Hepatic stellate cell (primary cell): Measurements from ENCODE around the gene EXOC1.
"Not testable (repeated sequence)": the region's sequence is repeated elsewhere in the genome, so short reads cannot be mapped to it uniquely, and the experiment has no call there.

Experiments
- DNase-seq: peaks from one replicate; pipeline ENCODE4 v3.0.0; 2011; ENCODE audit warnings: low spot score

Gene EXOC1, protein sequence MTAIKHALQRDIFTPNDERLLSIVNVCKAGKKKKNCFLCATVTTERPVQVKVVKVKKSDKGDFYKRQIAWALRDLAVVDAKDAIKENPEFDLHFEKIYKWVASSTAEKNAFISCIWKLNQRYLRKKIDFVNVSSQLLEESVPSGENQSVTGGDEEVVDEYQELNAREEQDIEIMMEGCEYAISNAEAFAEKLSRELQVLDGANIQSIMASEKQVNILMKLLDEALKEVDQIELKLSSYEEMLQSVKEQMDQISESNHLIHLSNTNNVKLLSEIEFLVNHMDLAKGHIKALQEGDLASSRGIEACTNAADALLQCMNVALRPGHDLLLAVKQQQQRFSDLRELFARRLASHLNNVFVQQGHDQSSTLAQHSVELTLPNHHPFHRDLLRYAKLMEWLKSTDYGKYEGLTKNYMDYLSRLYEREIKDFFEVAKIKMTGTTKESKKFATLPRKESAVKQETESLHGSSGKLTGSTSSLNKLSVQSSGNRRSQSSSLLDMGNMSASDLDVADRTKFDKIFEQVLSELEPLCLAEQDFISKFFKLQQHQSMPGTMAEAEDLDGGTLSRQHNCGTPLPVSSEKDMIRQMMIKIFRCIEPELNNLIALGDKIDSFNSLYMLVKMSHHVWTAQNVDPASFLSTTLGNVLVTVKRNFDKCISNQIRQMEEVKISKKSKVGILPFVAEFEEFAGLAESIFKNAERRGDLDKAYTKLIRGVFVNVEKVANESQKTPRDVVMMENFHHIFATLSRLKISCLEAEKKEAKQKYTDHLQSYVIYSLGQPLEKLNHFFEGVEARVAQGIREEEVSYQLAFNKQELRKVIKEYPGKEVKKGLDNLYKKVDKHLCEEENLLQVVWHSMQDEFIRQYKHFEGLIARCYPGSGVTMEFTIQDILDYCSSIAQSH

DNA sequence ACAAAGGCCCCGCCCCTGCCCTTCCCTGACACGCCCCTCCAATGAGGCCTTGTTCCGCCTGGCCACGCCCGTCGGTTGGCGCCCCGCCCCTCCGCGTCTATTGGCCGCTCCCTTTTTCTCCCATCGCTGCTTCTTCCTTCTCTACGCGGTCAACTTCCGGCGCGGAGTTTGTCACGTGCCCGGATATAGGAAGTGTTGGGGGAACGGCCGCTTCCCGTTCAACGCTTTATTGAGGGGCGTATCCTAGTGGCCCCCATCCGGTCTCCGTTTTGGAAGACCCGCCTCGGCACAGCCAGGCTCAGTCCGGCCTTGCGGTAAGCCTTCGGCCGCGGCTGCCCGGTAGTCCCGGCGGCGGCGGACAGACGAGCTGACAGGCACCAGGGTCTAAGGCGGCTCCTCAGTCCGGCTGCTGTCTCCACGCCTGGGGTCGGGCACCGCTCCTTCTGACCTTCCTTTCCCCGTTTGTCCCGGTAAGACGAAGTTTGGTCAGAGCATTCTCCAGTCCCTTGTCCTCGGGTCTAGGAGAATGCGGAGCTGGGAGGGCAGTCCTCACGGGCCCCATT lies at the start of gene EXOC1:
Gene EXOC1, plus strand, starts transcription at position 165 of the 563 bp plus-strand sequence. CDS start 4,676 bp downstream, outside the sequence.
- peak; percentile 84 for DNase-seq

DNA sequence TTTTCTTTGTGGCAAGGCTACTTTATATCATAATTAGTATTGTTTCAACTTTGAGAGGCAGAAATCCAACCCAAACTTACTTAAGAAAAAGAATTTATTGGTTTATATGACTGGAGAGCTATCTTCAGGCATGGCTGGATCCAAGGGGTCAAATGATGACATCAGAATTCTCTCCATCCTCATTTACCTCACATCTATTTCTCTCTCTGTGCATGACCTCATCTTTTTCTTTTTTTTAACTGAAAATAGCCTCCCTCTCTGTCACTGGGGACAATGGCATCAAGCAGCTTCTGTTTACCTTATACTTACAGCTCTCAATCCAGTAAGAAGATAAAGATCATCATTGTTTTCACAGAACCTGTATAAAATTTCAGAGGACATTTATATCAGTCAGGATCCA lies 45.9 kb upstream of the EXOC1 start:
- no peak for DNase-seq

DNA sequence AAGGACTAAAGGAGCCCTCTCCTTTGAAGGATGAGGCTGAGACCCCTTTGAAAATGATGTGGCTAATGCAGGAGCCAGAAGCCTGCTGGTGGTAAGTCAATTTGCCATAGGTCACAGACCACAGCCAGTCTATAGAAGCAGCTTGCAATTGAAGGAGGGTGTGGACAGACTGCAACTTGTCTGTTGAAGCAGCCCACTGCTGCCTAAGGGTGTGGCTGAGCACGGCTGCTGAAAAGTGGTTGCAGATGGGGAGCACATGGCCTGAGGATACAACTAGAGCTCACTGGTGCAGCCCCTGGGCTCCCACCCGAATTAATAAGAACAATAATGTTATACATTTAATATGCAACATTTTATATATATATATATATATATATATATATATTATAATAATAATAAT lies 45.3 kb upstream of the EXOC1 start:
- DNase-seq: no peak

DNA sequence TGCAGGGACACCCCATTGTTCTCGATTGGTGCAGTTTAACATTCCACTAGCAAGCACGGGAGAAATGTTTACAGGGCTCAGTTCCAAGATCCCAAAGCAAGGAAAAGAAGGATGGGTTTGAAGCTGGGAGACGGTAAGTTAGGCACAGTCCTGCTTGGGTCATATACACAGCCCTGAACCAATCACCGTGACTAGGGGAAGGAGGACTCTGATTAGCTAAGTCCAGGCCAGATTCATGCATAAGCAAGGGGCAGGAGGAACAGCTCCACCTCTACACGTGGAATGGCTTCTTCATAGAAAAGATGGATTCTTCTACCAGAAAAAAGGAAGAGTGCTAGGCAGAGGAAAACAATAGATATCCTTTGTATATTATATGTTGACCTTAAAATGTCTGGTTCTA lies 44.8 kb upstream of the EXOC1 start:
- DNase-seq: no peak

DNA sequence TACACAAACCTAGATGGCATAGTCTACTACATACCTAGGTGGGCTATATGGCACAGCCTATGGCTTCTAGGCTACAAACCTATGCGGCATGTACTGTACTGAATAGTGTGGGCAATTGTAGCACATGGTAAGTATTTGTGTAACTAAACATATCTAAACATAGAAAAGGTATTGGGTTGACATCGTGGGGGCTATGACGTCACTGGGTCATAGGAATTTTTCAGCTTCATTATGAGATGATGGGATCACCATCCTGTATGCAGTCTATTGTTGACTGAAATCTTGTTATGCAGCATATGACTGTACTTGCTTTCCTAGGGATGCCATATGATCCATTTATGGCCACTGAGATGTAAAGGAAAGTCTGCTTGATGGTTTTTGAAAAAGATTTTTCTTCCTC lies 35.8 kb upstream of the EXOC1 start:
- no peak for DNase-seq

DNA sequence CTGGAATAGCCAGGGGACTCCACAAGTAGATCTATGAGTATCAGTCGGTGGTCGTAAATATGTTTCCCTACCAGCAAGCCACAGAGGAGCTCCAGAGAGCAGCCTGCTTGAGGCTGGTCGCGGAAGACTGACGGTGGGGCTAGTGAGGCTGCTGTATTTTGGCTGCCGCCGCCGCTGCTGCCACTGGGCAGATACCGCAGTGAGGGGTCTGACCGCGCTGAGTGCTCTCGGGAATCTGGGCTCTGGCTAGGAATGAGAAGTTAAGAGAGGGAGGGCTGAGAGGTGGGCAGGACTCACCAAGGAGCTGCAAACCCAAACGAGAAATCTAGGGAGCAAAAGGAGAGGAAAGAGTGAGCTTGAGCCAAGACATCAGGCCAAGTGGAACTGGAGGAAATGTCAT lies 33.8 kb upstream of the EXOC1 start, which contains the start of gene EXOC1L:
Gene EXOC1L, plus strand, starts transcription at position 157 of the 400 bp plus-strand sequence. Its CDS starts 237 bp downstream, at position 394.
- no peak for DNase-seq

DNA sequence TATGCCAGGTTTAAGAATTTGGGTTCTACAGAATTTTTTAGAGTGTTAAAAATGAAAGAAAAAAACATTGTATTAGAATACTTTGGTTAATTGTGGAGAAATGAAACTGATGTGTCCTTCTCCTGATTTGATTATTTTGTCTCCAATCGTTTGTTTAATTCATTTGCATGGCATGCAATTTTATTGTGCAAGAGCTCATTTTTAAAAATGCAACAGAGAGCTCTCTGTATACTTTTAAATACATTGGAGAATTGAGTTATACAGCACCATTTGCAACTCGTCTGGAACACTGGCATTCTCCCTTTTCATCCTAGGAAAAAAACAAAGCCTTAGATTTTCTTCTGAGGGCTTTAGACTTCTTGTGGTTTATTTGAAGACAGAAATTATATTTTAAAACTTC lies 33.2 kb upstream of the EXOC1 start:
- DNase-seq: no peak

DNA sequence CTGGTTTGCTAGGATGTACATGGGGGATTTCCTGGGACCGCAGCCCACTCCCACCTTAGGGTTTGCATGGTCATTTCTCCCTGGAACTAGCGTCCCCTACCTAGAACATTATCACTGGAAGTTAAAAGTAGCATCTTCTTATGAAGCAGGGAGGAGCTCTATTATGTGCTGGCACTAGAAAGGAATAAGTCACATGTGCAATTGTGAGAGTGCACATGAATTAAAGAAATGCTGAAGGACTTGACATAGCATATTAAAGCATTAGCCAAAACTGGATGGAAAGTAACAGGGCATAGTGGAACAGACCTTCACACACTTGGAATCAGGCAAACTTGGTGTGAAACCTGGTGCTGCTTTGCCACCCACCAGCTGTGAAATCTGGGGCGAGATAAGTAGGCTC lies 31.1 kb upstream of the EXOC1 start:
- no peak for DNase-seq

DNA sequence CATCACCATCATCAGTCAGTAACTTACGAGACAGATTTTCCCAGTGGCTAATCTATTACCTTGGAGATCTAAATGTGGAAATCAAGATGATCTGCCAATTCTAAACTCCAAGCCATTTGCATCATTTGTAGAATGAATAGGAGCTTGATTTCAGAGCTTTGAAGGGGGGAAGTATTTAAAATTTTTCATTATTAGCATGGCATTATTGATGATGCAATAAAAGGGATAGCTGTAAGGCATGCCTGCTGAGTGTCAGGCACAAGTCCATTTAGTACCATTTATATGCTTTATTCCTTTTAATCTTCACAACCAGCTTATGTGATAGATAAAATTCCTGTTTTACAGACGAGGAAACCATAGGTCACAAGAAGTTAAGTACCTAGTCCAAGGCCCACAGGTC lies 28.6 kb upstream of the EXOC1 start:
- DNase-seq: no peak

DNA sequence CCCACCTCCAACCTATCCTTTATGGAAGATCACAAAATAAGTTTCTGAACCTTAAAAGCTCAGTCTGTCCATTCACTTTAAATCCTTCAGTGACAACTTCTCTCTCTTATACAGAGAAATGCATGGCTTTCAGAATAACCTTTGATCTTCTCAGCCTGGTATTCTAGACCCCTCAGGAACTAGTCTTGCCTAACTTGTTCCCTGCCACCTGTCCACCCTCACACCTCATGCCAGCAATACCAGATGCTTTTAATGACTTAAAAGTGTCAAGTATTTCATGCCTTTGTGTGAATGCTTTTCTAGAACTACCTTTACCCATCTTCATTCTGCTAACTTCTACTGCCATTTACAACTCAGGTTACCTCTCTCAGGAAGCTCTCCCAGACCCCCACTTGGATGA lies 26.5 kb upstream of the EXOC1 start:
- DNase-seq: no peak

DNA sequence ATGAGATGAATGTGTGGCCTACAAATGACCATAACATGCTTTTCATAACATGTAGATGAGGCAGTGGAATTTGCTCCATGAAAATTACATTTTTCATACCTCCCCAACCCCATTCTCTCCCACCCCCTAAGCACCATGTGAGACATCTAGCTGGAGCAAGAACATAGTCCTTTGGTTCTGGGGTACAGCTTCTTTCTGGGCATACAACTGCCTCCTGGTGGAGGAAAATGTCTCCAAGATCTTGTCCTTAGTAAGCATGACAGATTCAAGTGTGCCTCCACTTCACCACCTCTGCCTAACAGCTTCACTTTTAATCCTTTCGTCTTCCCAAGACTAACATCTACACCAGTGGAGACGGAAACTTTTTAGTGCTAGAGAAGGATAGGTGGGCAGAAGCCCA lies 25.9 kb upstream of the EXOC1 start:
- no peak for DNase-seq

DNA sequence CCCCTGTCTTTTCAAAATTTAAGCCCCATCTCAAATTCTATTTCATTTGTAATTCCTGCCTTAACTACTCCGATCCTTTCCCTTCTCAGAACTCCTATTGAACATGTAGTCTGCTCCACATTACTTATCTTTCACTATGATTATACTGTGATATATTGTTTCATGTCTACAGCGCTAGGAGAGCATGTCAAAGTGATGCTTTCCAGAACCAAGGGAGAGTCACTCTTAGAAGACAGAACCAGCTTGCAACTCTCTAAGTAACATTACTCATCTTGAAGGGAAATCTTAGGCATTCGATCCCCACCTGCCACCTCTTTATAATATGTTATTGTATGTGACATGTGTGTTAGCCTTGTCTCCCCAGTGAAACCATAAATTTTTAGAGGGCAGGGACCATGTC lies 23.4 kb upstream of the EXOC1 start:
- no peak for DNase-seq

DNA sequence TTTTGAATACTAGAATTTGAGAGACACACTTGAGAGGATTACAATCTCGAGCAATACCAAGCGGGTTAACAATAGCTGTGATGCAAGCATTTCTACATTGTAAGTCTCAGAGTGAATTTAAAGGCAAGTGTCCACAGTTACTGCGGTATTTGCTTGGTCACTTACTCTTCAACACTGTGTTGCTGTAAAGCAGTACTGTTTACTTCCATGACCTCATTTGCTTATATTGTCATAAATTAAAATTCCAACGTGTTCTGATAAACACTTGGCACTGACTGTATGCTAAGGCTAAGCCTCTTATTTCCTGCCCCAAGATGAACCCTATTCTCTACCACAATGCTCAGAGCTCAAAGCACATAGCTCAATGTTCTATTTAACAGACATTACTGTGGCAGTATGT lies 22.7 kb upstream of the EXOC1 start:
- DNase-seq: no peak

DNA sequence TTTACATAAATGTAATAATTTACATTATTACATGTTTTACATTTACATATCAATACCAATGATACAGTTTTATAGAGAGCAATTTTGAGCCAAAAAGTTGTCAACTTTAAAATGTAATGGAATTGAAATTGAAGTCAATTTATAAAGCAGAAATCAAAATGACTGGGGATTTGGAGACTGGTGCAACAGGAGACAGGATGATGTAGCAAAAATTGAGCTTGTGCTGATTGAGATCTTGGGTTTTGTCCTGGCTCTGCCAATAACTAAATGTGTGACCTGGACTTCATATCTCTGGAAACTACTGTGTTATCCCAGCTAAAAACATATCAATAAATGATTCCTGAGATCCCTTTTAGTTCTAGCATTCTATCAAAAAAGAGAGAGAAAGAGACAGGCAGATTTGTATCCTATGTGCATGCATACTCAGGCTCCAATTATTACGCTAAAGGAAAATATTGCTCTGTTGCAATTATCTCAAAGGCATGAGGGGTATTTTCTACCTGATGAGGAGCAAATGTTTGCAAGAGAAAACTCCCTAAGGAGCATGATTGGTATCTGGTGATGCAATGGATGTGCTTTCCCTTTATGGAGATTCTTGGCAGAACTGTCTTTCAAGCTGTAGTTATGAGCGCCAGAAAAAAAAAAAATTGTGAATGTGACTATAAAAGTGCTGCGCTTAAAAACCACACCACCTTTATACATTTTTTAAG lies 19.2 kb upstream of the EXOC1 start:
- DNase-seq: no peak

DNA sequence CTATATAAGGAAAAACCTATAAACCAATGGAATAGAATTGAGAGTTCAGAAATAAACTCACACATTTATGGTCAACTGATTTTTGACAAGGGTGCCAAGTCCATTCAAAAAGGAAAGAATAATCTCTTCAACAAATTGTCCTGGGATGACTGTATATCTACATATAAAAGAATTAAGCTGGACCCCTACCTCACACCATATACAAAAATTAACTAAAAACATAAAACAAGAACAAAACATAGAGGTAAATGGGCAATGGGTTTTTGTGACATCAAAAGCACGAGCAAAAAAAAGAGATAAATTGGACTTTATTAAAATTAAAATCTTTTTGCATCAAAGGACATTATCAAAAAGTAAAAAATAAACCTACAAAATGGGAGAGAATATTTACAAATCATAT lies 15.5 kb upstream of the EXOC1 start:
- DNase-seq: no peak

DNA sequence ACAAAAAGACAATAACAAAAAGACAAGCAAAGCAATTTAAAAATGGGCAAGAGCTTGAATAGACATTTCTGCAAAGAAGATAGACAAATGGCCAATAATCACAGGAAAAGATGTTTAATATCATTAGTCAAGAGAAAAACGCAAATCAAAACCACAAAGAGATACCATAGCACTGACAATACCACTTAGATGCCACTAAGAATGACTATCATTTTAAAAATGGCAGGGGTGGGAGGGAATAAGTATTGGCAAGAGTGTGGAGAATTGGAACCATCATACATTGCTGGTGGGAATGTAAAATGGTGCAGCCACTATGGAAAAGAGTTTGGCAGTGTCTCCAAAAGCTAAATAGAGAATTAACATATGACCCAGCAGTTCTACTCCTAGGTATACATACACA lies 15.1 kb upstream of the EXOC1 start:
- DNase-seq: no peak

DNA sequence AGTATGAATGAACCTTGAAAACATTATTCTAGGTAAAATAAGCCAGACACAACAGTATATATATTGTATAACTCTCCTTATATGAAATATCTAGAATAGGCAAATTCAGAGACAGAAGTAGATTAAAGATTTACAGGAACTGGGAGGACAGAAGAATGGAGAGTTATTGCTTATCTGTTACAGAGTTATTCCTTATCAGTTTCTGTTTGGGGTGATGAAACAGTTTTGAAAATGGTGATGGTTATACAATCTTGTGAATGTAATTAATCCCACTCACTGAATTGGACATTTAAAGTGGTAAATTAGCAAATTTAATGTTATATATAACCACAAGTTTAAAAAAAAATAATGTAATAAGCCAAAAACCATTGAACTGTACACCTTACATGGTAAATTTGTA lies 14.5 kb upstream of the EXOC1 start:
- DNase-seq: no peak

DNA sequence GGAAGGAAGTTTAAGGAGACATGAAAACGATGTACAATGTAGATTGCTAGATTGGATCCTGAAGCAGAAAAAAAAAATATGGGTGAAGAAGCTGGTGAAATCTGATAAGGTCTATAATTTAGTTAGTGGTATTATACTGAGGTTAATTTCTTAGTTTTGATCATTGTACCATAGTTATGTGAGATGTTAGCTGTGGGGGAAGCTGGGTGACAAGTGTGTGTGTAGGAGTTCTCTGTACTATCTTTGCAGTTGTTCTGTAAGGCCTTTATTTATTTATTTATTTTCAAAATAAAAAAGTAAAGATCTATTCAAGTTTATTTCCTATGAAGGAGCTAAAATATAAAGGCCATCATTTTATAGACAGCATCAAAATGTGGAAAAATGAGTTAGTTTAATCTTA lies 12.5 kb upstream of the EXOC1 start:
- no peak for DNase-seq

DNA sequence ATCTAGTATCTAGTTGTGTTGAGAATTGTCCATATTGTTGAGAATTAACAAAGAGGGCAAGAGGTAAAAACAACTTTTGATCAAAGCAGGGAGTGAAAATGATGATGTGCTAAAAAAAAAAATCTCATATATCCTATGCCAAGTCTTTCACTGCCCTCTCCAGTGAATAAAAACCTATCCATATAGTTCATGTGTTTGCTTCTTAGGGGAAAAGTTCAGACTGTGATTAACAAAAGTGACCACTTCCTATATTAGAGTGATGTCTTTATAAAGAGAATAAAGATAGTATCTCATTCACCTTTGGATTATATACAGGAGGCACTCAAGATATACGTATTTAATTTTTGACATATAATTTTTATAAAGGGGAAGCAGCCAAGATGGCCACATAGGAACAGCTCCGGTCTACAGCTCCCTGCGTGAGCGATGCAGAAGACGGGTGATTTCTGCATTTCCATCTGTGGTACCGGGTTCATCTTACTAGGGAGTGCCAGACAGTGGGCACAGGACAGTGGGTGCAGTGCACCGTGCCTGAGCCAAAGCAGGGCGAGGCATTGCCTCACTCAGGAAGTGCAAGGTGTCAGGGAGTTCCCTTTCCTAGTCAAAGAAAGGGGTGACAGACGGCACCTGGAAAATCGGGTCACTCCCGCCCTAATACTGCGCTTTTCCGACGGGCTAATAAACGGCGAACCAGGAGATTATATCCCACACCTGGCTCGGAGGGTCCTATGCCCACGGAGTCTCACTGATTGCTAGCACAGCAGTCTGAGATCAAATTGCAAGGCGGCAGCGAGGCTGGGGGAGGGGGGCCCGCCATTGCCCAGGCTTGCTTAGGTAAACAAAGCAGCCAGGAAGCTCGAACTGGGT lies 11.8 kb upstream of the EXOC1 start:
- DNase-seq: not testable (repeated sequence)

DNA sequence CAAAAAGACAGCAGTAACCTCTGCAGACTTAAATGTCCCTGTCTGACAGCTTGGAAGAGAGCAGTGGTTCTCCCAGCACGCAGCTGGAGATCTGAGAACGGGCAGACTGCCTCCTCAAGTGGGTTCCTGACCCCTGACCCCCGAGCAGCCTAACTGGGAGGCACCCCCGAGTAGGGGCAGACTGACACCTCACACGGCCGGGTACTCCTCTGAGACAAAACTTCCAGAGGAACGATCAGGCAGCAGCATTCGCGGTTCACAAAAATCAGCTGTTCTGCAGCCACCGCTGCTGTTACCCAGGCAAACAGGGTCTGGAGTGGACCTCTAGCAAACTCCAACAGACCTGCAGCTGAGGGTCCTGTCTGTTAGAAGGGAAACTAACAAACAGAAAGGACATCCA lies 11.1 kb upstream of the EXOC1 start:
- DNase-seq: not testable (repeated sequence)

DNA sequence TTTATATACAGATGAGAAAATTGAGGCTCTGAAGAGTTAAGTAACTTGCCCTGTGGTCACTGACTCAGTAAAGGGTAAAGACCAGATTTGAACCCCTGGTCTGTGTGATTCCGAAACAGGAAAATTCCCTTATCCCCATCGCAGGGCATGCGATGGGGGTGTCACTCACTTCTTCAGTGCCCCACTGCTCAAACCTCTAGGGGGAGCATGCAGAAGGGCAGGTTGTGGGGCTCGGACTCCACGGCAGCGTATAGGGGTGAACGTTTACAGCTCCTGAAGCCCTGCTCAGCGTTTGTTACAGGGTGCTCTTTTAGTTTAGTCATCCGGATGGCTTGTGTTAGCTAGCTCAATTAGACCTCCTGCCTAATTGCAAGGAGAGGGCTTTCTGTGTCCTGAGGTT lies 3.7 kb upstream of the EXOC1 start:
- DNase-seq: no peak
